Right renal cortex interstitium (tissue), 3 donors: ENCODE results near the gene RAB5IF. TPM values are rescaled to one million over a fixed set of nuclear protein-coding genes. Genes with fewer than 3 reads are reported as not detected.

ENCODE experiments used
- DNase-seq, 3 donors: peaks; one replicate each; pipeline ENCODE4 v3.0.0-alpha.2; 2013; ENCODE audit warnings: low read depth in 3 of 3, low spot score in 2 of 3
- polyA plus RNA-seq, 3 donors: library from polyadenylated mRNA; unstranded; fragments of 120-200 nt; gene quantifications; one replicate each; pipeline ENCODE4 v1.2.1, GENCODE V29; 2013; ENCODE audit not compliant: insufficient read length in 3 of 3

Gene RAB5IF
- polyA plus RNA-seq, 3 donors, result 62.1 to 75.2 (median 70.2) TPM

DNA sequence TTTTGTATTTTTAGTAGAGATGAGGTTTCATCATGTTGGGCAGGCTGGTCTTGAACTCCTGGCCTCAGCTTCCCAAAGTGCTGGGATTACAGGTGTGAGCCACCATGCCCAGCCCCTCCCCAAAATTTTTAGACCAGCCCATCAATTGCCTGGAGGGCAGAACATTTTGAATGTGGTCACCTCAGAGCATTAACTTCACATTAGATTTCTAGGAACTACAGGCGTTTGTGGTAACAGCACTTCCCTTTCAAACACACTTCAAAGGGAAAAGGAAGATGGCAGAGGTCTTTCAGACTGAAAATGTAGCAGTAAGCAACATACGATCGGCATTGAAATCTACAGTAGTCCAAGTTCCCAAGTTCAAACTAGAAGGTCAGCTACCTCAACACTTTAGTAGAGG lies 52.7 kb downstream of the RAB5IF start:
- no peak for DNase-seq

Other genes with a start within 250 kb of the RAB5IF start
- 100 to 1,000 TPM; 196 to 241 (median 211) TPM for gene MYL9, start 64.3 kb upstream of the RAB5IF start, polyA plus RNA-seq
- gene TGIF2, start 32.2 kb upstream of the RAB5IF start, polyA plus RNA-seq, result 10 to 100 TPM; 58.9 to 60.4 (median 59.1) TPM
- gene SLA2, start 40.4 kb downstream of the RAB5IF start, polyA plus RNA-seq, result under 1 TPM; 0.28 to 0.82 (median 0.50) TPM
- gene NDRG3, start 140.3 kb downstream of the RAB5IF start, polyA plus RNA-seq, result 10 to 100 TPM; 34.5 to 38.9 (median 38.1) TPM
- 10 to 100 TPM; 18.0 to 19.1 (median 18.5) TPM for gene DSN1, start 168.0 kb downstream of the RAB5IF start, polyA plus RNA-seq